ENCODE measurements around the gene NHERF2. TPM values are rescaled to one million over a fixed set of nuclear protein-coding genes. Genes with fewer than 3 reads are reported as not detected.

NHERF2 gene
- total and polyA plus RNA-seq, 2 experiments from 2014 or later = 12.0 to 16.5 TPM

DNA sequence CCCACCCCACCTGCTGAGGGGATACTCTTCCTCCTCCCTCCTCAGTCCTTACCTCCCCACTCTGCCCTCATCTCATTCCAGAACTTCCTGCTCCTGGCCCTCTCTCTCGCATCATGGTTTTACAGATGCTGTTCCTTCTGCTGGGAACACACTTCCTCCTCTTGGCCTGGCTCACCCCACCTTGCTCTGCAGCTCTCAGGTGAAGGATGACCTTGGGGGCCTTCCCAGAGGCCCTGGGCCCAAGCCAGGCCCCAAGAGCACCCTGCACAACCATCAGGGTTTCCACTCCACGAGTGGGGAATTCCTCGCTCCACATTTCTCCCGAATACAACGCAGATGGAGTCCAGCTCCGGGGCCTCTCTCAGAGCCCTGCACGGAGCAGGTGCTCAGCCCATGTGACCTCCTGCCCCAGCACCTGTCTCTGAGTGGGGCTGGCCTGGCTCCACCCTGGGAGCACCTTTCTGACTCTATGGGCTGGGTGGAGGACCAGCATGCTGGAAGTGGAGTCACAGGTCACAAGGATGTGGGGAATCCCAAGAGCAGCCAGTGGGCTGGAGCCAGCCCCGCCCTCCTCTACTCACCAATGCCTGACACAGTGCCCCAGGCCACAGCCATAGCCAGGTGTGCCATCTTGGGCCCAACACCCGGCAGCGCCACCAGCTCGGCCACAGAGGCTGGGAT, 16.4 kb downstream of the NHERF2 start (continued):
- TF ChIP-seq, protein P1, sequence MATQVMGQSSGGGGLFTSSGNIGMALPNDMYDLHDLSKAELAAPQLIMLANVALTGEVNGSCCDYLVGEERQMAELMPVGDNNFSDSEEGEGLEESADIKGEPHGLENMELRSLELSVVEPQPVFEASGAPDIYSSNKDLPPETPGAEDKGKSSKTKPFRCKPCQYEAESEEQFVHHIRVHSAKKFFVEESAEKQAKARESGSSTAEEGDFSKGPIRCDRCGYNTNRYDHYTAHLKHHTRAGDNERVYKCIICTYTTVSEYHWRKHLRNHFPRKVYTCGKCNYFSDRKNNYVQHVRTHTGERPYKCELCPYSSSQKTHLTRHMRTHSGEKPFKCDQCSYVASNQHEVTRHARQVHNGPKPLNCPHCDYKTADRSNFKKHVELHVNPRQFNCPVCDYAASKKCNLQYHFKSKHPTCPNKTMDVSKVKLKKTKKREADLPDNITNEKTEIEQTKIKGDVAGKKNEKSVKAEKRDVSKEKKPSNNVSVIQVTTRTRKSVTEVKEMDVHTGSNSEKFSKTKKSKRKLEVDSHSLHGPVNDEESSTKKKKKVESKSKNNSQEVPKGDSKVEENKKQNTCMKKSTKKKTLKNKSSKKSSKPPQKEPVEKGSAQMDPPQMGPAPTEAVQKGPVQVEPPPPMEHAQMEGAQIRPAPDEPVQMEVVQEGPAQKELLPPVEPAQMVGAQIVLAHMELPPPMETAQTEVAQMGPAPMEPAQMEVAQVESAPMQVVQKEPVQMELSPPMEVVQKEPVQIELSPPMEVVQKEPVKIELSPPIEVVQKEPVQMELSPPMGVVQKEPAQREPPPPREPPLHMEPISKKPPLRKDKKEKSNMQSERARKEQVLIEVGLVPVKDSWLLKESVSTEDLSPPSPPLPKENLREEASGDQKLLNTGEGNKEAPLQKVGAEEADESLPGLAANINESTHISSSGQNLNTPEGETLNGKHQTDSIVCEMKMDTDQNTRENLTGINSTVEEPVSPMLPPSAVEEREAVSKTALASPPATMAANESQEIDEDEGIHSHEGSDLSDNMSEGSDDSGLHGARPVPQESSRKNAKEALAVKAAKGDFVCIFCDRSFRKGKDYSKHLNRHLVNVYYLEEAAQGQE (IDR thresholded peaks at IDR 0.05; ENCODE audit: unreplicated experiment) = no peak
- TF ChIP-seq STAT1 (IDR thresholded peaks at IDR 0.05; ENCODE audit: unreplicated experiment) (no peak), ZNF114 (CRISPR knock-in tag; IDR thresholded peaks at IDR 0.05) (no peak), POLR2AphosphoS5 (IDR thresholded peaks at IDR 0.05; ENCODE audit: low read depth) (no peak), EZH2phosphoT487 (IDR thresholded peaks at IDR 0.05; ENCODE audit: unreplicated experiment) (no peak), ZNF331 (CRISPR knock-in tag; IDR thresholded peaks at IDR 0.05; ENCODE audit: low read depth) (no peak), CREB1 (CRISPR knock-in tag; IDR thresholded peaks at IDR 0.05; ENCODE audit: low read depth) (no peak), CTCF (conservative IDR thresholded peaks at IDR 0.05; ENCODE audit: low read depth in 2 of 2) (no peak), NANOG (IDR thresholded peaks at IDR 0.05; ENCODE audit: borderline replicate concordance) (no peak), JUNB (IDR thresholded peaks at IDR 0.05; ENCODE audit: unreplicated experiment) (no peak), ETS1 (IDR thresholded peaks at IDR 0.05) (no peak)

DNA sequence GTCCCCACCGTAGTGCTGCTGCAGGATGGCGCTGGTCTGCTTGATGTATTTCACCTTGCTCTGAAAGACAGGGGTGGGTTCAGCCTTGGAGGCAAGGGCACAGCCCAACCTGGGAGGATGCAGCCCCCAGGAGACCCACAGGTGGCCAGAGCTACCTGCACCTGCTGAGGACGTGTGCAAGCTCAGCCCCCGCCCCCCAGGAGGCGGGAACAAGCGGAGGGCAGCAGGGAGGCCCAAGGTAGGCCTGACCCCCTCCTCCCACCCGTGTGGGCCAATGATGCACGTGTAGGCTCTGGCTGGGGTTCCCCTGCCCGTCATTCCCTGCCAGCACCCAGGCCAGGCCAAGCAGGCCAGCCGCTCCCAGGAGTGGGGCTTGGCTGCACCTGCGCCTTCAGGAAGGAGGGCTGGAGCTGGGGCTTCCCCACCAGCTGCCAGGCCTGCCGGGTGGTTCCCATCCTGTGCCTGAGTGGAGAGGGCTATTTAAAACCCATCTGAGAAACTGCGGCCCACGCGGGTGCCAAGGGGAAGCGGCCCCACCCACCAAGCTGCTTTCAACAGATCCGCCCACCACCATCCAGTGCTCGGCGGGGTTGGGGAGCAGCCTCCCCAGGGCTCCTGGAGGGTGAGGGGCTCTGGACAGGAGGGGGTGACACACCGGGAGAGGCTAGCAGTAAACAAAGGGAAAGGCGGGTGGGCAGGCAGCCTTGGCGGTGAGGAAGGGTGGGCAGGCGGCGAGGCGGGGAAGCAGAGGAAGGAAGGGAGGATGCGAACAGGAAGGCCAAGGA, 17.2 kb downstream of the NHERF2 start:
- Histone ChIP-seq H3K79me2 (replicated peaks; ENCODE audit: insufficient read depth) (peaks cover 18% of the 10 kb centered on the region), H3F3A (replicated peaks; ENCODE audit: low read depth) (0 out of 2 replicates have a peak, but pooled peaks cover 5% of the 10 kb centered on the region), H3K4me1 (ENCODE audit: insufficient read depth) (peaks cover 10% of the 10 kb centered on the region; the same call in 1 of the 2 replicates), H3K36me3 (ENCODE audit: insufficient read depth) (no peaks in the 10 kb centered on the region), H3K9me2 (ENCODE audit: insufficient read depth) (no peaks in the 10 kb centered on the region), H3K4me3 (no peak overlapping the region), H3K27me3 (ENCODE audit: insufficient read depth) (no peaks in the 10 kb centered on the region), H4K20me1 (replicated peaks; ENCODE audit: insufficient read depth) (peaks cover 3% of the 10 kb centered on the region; the same call in 1 of the 2 replicates), H3K27ac (ENCODE audit: low read depth) (no peak overlapping the region), H3K4me2 (no peak overlapping the region), H2AFZ (no peak overlapping the region)
- H3K36me3 Mint-ChIP-seq (ENCODE audit: low read depth) = no peaks in the 10 kb centered on the region
- ATAC-seq (no peak), DNase-seq (ENCODE audit: low spot score) (no peak)
- H3K27me3 Mint-ChIP-seq (ENCODE audit: insufficient read depth, low read depth, poor library complexity) = peaks cover 17% of the 10 kb centered on the region
- H3K27ac Mint-ChIP-seq = no peak overlapping the region
- no peak overlapping the region for H3K4me3 Mint-ChIP-seq
- TF ChIP-seq ETS1 (IDR thresholded peaks at IDR 0.05) (no peak), CREB1 (CRISPR knock-in tag; IDR thresholded peaks at IDR 0.05; ENCODE audit: low read depth) (no peak), JUNB (IDR thresholded peaks at IDR 0.05; ENCODE audit: unreplicated experiment) (no peak)
- H3K9me3 Mint-ChIP-seq = no peaks in the 10 kb centered on the region
- peaks cover 14% of the 10 kb centered on the region for H3K4me1 Mint-ChIP-seq
